ENCODE results near the gene PURA.

The PURA gene

DNA sequence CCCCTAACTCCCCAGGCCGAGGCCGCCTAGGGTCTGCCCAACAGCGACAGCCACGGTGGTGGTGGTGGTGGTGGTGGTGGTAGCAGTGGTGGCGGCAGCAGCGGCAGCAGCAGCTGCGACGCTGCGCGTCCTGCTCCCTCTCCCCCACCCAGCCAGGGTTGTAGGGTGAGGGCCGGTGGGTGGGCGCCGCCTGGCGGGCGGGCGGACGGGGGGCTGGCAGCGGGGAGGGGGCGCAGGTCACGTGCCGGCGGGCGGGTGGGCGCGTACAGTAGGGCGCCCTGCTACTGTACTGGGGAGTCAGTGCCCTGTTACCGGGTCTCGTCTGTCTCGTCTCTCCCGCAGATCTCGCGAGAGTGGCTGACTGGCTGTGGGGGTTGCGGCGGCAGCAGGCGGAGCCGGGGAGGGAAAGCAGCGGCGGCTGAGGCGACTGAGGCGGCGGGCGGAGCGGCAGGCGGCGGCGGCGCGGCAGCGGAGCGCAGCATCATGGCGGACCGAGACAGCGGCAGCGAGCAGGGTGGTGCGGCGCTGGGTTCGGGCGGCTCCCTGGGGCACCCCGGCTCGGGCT, at the start of gene PURA (continued):
- no peak for TF ChIP-seq ZBTB49 (tag by site-specific recombination; IDR thresholded peaks at IDR 0.05; ENCODE audit: low read depth)
- TF ChIP-seq ZNF558 (tag by site-specific recombination; IDR thresholded peaks at IDR 0.05), result no peak
- TF ChIP-seq ZNF645 (tag by site-specific recombination; IDR thresholded peaks at IDR 0.05), result no peak
- TF ChIP-seq PRDM2 (tag by site-specific recombination; IDR thresholded peaks at IDR 0.05; ENCODE audit: borderline replicate concordance), result no peak
- TF ChIP-seq KLF17 (tag by site-specific recombination; IDR thresholded peaks at IDR 0.05), result no peak; the same call in 1 of the 2 replicates
- TF ChIP-seq ZEB2 (tag by site-specific recombination; IDR thresholded peaks at IDR 0.05), result no peak
- TF ChIP-seq ZNF830 (tag by site-specific recombination; IDR thresholded peaks at IDR 0.05; ENCODE audit: low read depth), result no peak
- no peak for TF ChIP-seq REST (tag by site-specific recombination; IDR thresholded peaks at IDR 0.05)
- no peak for TF ChIP-seq ZNF549 (tag by site-specific recombination; IDR thresholded peaks at IDR 0.05)
- no peak for TF ChIP-seq ZNF366 (tag by site-specific recombination; conservative IDR thresholded peaks at IDR 0.05)
- TF ChIP-seq YY2 (tag by site-specific recombination; IDR thresholded peaks at IDR 0.05), result no peak
- TF ChIP-seq, protein P1, sequence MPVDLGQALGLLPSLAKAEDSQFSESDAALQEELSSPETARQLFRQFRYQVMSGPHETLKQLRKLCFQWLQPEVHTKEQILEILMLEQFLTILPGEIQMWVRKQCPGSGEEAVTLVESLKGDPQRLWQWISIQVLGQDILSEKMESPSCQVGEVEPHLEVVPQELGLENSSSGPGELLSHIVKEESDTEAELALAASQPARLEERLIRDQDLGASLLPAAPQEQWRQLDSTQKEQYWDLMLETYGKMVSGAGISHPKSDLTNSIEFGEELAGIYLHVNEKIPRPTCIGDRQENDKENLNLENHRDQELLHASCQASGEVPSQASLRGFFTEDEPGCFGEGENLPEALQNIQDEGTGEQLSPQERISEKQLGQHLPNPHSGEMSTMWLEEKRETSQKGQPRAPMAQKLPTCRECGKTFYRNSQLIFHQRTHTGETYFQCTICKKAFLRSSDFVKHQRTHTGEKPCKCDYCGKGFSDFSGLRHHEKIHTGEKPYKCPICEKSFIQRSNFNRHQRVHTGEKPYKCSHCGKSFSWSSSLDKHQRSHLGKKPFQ (tag by site-specific recombination; IDR thresholded peaks at IDR 0.05), result no peak
- no peak for TF ChIP-seq ZFP37 (tag by site-specific recombination; IDR thresholded peaks at IDR 0.05)
- TF ChIP-seq ZNF791 (tag by site-specific recombination; IDR thresholded peaks at IDR 0.05), result no peak
- TF ChIP-seq ZNF501 (tag by site-specific recombination; IDR thresholded peaks at IDR 0.05), result 0 out of 2 replicates have a peak, but pooled peaks have one; percentile 56
- TF ChIP-seq ZNF670 (tag by site-specific recombination; IDR thresholded peaks at IDR 0.05; ENCODE audit: low read depth), result no peak
- peak; percentile 55; the same call in 1 of the 2 replicates for TF ChIP-seq ZNF660 (tag by site-specific recombination; IDR thresholded peaks at IDR 0.05)
- no peak for TF ChIP-seq ZNF529 (tag by site-specific recombination; IDR thresholded peaks at IDR 0.05; ENCODE audit: insufficient replicate concordance)
- no peak for TF ChIP-seq ZNF514 (tag by site-specific recombination; IDR thresholded peaks at IDR 0.05)
- no peak for TF ChIP-seq SALL2 (tag by site-specific recombination; IDR thresholded peaks at IDR 0.05; ENCODE audit: borderline replicate concordance)
- TF ChIP-seq ZNF146 (tag by site-specific recombination; IDR thresholded peaks at IDR 0.05), result no peak
- peak; percentile 5 for TF ChIP-seq GLIS2 (tag by site-specific recombination; IDR thresholded peaks at IDR 0.05)
- TF ChIP-seq ZBTB1 (tag by site-specific recombination; IDR thresholded peaks at IDR 0.05), result no peak
- TF ChIP-seq ZFP69B (tag by site-specific recombination; IDR thresholded peaks at IDR 0.05), result no peak
- TF ChIP-seq ZNF23 (tag by site-specific recombination; IDR thresholded peaks at IDR 0.05; ENCODE audit: borderline replicate concordance), result no peak
